DMS53 treated with DMSO at 0.1 percent for 48 hours (cell line): ENCODE results near the gene GARNL3.

Experiments
- DNase-seq: peaks from one replicate; lab custom pipeline; 2025; ENCODE audit not compliant: unreplicated experiment; lab: John Stamatoyannopoulos, UW

The GARNL3 gene

DNA sequence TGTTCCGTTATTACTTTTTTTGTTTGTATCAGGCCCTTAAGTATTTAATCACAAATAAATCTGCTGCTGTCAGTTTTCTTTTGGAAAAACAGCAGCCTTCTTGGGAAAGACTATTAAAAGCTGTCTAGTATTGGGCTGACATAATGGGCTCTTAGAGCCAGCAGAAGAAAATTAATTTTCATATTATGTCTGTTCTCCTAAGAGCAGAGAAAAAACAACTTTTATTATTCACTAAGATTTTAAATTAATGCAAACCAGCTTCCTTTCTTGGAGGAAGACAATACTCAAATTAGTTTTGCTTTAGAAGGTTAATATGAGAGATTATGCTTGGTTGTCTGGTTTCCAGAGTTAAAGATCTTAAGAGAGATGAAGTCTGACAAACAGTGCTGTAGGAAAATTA is 30.6 kb upstream of the GARNL3 start:
- DNase-seq = no peak

DNA sequence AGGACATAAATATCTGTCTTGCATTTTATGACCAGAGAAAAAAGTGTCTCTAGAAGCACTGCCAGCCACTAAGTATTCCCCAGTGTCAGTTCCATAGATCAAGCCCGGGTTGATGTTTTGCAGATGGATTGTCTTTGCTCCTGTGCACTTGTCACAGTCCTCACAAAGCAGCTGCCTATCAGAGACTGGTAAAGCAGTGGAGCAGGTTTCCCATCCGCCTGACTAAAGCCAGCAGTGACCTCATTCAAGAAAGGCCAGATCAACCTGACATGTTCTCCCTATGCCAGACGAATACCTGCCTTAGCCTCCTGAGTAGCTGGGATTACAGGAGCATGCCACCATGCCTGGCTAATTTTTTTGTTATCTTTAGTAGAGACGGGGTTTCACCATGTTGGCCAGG is 26.8 kb upstream of the GARNL3 start:
- no peak for DNase-seq

DNA sequence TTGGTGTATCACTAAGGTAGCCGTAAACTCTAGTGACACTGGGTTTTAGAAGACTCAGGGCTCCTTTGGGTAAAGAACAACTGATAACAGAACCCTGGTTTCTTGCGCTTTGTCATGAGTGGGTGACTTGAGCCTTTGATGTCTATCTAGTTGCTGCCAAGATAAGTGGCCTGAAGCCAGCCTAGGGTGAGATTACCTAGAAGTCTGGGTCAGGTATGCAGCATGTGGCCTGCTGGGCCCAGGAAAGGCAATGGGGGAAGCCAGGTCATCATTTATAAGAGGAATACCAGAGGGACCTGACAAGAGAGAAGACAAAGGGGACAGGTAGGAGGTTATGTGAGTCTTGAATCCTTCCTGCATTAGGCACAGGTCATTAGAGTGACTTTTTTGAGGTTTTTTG is 23.2 kb upstream of the GARNL3 start:
- no peak for DNase-seq

DNA sequence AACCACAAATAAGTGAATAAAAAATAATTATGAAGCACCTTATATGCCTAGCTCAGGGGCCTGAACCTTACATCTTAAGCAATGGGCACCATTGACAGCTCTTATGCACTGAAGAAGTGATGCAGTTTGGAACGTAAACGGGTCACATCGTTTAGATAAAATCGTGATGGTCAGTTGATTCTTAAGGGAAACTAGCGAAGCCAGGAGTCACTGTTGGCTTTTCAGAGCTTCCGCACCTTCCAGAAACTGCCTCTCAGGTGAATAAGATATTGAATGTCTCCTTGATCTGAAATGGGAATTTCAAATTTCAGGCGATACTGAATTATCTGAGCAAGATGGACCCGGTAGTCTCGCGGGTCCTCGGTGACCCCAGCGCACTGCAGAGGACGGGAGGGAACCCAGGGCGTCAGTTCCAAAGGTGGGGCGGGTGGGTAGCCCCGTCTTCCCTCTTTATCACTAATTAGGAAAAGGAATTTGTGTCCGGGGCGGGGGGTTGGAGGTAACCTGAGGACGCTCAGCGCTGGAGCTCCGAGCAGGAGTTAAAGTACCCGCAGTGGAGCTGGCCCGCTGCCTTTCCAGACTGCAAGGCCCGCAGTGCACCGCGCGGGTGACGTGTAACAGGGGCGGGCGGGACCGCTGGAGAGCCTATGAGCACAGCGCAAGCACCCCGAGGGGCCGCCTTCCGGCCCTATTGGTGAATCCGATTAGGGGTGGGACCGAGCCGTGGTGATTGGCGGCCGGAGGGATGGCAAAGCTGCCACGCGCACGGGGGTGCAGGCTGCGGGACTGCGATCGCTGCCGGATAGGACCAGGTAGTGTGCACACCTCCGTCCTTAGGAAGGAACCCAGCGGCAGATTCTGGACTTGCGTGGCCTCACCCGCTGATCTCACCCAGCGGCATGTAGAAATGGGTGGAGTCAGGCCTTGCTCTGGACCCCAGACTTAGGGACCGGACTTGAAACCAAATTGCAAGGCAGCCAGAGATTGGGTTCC is 19.7 kb upstream of the GARNL3 start:
- DNase-seq = peak; percentile 92

DNA sequence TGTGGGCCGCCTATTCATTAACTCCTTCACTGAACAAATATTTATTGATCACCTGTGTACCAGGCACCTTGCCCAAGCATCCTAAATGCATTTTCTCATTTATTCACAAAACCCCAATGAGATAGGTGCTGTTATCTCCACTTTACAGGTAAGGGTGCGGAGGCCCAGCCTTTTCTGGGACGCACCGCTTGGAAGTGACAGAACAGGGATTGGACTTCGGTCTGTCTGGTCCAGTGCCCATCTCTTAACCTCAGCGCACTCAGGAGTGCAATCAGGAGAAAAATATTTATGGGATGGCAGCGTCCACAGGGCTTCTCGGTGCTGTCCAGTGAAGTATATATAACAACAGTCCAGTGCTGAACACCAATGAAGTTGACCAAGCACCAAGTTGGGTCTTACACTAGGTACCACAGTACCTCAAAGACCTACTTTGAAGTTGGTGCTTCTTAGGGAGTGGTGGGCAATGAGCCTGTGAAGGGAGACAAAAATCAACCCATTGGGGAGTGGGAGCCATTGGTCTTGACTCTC is 18.9 kb upstream of the GARNL3 start:
- DNase-seq = no peak

DNA sequence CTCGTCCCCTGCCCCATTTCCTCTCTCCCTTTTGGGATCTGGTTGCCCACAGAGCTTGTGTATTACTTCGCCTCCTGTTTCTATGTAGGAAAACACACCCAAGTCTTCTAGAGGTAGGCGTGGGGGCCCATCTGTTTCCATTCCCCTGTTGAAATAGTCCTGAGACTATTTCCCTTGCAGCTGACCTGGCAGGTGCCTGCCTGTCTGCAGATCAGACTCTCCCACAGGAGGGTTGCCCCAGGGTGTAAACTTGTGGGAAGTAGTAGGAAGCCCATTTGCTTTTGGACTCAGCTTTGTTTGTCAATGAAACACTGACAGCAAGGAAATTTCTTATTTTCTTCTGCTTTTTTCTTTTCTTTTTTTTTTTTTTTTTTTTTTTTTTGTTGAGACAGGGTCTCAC is 16.3 kb upstream of the GARNL3 start:
- DNase-seq = no peak

DNA sequence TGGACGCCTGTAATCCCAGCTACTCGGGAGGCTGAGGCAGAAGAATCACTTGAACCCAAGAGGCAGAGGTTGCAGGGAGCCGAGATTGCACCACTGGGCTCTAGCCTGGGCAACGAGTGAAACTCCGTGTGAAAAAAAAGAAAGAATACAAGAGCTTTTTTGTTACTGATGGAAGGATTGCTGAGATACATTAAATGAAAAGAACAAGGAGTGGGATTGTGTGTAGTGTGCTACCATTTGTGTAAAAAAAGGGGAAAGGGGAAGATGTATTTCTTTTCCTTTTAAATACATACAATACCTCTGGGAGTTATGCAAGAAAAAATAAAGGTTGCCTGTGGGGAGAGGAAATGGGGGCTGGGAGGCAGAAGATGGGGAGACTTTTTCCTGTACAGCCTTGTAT is 14.7 kb upstream of the GARNL3 start:
- DNase-seq = no peak

DNA sequence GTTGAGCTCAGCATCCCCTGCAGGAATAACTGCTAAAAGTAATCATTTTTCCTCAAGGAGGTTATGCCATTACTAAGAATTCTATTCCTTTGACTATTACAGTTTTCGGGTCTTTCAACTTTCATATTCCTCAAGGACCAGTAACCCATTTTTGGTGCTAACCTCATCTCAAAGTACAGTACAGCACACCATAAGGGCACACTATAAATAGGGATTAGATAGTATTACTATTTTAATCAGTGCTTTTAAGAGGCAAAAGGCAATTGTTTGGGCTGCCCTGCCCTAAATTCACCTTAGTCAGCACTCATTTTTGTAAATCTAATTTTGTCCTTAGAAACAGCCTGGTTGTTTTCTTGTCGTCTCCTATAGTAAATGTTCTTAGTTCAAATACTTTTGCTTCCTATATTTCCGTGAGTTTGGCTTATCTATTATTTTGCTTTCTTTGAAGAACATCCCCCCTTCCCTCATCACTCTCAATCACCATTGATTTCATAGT is 13.6 kb upstream of the GARNL3 start:
- no peak for DNase-seq

DNA sequence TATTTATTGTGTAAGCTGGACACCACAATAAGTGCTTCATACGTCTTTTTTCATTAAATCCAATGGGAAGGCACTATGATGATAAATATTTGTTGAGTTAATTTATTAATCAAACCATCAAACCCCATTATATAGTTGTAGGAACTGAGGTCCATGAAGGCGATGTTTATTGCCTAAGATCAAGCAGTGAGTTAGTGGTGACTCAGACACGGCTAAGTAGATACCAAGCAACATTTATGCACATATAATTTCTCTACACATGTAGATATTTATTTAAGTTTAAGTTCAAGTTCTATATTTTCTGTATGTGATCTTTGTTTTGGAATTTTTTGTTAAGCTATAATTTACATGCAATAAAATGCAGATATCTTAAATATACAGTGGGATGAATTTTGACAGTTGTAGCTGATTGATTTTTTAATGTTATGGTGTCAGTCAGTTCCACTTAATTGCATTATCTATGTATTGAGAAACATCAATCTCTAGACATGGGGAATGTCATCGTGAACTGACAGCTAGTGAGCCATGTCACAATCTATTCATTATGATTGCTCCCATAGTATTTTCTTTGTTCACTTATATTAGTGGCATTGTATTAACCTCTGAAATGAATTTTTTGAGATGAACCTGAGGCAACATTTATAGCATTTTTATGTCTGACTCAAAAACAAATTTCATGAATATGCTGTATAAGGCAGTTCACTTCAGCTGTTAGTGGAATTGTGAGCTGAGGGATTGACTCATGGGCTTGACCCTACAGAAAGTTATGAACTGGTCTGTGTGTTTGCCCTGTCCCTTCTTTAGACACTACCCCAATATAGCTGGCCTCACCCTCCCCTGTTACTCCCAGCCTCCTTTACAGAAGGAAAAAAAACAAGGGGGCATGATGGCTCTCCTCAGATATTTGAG is 11.9 kb upstream of the GARNL3 start:
- no peak for DNase-seq

DNA sequence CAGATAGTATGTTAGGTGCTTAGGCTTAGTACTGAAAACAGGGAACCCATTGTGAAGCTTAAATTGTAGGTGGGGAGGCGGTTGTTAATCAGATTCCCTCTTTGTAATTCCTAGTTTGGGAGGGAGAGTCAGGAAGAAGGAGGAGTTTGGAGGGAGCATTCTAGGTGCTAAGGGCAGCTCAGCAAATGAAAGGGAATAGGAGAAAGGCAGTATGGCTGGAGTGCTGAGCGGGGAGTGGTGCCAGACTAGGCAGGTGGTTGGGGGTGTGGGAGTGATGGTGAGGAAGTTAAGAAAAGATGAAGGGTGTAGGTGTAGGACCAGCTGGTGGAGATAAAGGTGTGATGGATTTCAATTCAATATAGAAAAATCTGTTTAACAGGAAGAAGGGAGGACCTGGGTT is 11.1 kb upstream of the GARNL3 start:
- no peak for DNase-seq

DNA sequence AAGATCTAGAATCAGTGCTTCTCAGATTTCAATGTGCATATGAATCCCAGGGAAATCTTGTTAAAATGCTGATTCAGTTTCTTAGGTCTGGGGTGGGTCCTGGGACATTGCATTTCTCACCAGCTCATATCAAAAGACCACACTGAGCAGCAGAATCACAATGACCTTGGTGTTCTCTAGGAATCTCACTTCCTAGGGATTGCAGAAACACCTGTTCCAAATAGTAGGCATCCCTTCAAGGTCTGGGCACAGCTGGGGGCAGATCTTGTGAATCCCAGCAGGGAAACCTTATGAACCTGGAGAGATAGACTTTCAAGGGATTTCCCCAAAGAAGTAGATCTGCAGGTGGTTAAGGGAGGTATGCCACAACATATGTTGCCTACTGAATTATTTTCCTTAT is 8.9 kb upstream of the GARNL3 start:
- no peak for DNase-seq

DNA sequence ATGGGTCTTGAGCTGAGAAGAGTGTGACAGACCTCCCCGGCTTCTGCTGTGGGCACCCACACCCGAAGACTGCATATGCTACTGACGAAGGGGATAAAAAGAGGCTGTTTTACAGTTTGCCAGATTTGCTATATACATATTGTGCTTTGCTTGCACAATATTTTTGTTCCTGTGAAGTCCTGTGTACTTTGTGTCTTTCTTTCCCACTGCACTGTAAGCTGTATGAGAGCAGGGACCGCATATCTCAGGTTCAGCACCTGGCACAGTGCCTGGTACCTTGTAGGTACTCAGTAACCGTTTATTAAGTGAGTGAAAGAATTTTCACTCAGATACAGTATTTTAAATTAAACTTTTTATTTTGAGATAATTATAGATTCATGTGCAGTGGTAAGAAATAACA is 8.2 kb upstream of the GARNL3 start:
- DNase-seq = no peak

DNA sequence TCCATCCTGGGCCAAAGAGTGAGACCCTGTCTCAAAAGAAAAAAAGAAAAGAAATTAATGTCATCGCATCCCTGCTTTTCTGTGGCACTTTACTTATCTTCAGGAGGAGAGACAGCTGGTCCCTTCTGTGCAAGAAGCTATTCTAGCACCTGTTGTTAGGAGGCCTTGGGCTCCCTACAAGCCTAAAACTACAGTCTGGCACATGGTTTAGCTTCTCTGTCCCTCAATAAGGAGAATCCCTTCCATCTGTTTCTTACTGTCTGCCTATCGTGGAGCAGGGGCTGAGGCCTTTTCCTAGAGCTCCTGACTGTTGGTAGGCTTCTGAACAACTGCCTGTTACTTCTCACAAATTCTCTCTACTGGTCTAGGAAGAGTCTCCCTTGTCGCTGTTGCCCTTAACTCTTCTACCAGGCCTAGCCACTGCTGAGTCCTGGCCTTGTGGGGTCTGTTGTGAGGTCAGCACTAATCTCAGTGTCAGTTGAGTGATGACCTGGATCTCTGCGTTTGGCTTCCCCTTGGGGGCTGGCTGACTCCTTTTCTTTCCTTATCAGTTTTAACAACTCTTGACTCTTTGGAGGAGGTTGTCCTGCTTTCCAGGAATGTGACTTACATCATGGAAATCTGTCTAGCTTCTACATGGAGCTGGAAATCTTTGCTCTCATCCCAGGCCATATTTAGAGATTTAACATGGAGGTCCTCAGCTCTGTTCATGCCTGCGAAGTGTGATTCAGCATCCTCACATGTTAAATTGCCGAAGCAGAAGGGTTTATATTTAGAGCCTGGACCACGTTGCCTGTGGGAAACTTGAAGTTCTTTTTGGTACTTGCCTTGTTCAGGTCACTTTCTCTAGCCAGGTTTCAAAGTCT is 5.7 kb upstream of the GARNL3 start:
- no peak for DNase-seq

DNA sequence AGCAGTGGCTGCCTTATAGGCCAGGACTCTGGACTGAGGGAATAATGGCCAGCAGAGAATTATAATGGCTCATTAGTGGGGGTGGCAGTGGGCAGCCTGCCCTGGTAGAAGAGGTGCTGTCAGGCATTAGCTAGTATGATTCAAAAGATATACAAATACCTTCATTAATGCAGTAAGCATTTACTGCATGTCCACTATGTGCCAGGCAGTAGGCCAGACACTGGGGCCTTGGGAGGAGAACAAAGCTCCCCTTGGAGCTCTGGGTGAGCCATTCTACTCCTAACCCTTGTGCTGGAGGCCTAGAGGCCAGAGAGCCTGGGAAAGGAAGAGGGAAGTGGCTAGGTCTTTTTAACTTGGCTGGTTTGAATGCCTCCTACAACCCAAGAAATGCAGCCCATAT is 2.0 kb upstream of the GARNL3 start:
- DNase-seq = no peak

DNA sequence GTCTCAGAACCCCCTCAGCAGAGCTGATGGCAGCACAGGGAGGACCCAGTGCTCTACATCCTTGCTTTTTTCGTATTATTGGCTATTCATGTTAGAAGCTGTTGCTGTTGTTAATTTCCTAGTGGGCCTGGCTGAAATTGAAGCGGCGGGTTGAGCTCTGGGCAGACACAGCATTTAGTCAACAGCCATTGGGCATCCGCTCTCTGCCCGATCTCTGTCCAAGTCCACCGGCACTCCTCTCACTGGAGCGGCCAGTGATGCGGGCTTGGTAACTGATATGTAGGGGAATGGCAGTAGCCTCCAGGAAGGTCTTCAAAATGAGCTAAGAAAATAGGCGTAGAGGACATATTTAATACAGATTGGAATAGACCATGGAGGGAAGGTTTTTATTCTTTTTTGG is 1.3 kb upstream of the GARNL3 start:
- no peak for DNase-seq

DNA sequence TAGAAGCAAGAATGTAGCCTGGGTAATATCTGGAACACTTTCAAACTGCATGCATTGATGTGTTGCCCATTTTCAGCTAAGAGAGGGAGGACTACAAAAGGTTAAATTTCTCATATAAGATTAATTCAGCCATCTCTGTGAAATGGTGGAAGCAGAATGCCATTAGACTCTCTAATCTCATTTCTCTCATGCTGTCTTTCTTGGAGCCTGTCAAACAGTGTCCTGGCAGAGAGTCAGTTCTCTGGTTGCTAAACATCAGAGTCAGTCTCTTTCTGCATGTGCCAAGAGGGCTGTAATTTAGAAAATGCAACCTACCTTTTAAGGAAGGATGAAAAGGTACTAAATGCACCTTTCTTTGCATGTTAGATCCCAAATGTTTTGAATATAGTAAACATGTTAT is 910 bp upstream of the GARNL3 start:
- DNase-seq = no peak

DNA sequence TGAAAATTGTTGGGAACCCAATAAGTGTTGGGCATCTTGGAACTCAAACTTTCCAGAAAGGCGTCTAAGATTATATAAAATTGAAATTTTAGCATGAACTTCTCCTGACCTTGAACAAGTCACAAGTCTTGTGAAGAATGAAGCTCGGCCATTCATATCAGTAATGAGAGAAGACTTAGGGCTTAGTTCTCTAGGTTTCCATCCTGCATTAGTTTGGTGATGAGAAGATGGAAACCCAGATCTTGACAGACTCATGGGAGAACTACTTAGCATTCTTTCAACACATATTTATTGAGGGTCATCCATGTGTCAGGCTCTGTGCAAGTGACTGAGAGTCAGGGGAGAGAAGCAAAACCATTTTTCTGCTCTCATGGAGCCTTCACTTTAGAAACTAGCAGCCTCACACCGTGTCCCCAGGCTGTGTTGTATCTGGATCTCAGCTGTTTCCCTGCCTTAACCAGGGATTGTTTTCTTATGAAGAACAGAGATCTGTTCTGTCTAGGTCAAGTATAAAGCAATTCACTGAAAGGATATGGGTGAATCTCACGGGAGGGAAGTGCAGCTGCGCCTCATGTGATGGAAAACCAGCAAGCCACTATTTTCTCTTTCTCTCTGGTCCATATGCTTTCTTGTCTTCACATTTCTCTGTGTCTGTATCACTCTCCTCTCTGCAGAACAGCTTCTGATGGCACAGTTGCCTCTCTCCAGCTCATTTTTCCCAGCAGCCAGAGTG is 3.4 kb downstream of the GARNL3 start:
- DNase-seq = no peak

DNA sequence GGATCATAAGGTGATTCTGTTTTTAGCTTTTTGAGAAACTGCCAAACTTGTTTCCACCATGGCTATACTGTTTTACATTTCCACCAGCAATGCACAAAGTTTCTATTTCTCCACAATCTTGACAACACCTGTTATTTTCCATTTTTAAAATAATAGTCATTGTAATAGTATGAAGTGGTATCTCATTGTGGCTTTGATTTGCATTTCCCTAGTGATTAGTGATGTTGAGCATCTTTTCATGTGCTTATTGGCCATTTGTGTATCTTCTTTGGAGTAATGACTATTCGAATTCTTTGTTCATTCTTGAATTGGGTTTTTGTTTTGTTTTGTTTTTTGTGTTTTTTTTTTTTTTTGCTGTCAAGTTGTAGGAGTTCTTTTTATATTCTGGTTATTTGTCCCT is 4.9 kb downstream of the GARNL3 start:
- DNase-seq = no peak

DNA sequence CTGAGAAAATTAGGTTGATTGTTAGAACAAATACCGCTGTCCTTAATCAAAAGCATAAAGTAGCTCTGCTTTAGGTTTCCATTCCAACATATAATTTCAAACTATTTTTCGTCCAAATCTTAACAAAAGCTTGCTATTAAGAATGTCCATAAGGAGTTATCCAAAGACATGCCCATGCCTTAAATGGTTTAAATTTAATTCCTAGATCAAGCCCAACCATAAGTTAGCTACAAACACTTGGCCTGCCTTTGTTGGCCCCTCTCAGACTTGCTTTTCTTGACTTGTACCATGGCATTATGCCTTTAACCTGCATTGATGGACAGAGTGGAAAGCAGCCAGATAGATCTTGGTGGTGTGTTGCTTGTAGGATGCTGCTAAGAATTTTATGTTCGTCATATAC is 8.8 kb downstream of the GARNL3 start:
- DNase-seq = no peak

DNA sequence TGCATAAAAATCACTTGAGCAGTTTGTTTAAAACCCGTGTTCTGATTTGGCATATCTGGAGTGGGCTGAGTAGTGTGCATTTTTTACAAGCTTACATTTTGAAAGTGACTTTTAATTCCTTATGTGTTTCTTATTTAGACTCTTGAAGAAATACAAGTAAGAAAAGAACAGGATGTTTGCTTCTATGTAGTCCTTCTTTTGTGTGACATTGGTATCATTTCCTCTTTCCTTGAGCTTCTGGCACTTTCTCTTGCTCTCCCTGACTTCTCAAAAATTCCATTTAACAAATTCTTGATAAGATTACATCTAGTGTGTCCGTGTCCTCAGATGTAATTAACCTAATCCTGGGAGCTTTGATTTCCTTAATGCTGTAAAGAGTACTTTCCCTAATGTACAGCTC is 12.5 kb downstream of the GARNL3 start:
- no peak for DNase-seq
